Epithelial cell of esophagus (primary cell): ENCODE measurements around the gene ZNF479.
"Not testable (repeated sequence)": the region's sequence is repeated elsewhere in the genome, so short reads cannot be mapped to it uniquely, and the experiment has no call there.

Experiments
- DNase-seq: peaks from one replicate; pipeline ENCODE4 v3.0.0; 2010; ENCODE audit warnings: low read depth
- H3K4me3 ChIP-seq: 2 replicates; pipeline ENCODE4 v1.5.1; 2011; ENCODE audit warnings: mild to moderate bottlenecking, low read length, control low read depth
- TF ChIP-seq, protein P1 (sequence below): IDR thresholded peaks from 2 replicates; pipeline ENCODE4 v1.5.1; 2011; ENCODE audit warnings: low read depth, mild to moderate bottlenecking, low read length, control low read depth, inconsistent platforms; ENCODE audit not compliant: insufficient read depth; ENCODE audit errors: missing control alignments

Gene ZNF479

DNA sequence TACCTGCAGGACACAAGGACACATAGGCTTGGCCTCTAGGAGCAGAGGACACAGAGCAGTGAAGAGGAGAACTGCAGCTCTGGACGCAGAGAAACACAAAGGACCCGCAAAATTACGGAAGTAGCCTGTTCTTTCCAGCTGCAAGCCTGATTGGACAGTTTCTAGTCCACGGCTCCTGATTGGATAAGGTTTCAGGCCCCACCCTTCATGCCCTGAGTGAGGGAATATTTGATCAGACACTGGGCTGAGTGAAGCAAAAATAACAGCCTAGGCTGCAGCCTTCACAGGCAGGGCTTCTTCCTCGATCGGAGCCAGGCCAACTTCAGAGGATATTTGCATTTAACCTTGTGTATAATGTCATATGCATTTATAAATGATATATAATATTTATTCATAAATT lies at the start of gene ZNF479:
TSS of gene ZNF479 (minus strand) at position 101 of the 400 bp plus-strand sequence. CDS start 112 bp downstream, outside the sequence.
- H3K4me3 ChIP-seq, DNase-seq: not testable (repeated sequence)

DNA sequence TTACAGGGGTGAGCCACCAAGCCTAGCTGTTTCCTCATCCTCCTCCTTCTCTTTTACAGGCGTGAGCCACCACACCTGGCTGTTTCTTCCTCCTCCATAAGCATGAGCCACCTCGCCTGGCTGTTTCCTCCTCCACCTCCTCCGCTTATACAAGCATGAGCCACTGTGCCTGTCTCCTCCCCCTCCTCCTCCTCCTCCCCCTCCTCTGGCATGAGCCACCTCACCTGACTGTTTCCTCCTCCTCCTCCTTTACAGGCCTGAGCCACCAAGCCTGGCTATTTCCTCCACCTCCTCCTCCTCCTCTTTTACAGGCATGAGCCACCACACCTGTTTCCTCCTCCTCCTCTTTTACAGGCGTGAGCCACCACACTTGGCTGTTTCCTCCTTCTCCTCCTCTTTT lies 49.8 kb upstream of the ZNF479 start:
- TF ChIP-seq, protein P1, sequence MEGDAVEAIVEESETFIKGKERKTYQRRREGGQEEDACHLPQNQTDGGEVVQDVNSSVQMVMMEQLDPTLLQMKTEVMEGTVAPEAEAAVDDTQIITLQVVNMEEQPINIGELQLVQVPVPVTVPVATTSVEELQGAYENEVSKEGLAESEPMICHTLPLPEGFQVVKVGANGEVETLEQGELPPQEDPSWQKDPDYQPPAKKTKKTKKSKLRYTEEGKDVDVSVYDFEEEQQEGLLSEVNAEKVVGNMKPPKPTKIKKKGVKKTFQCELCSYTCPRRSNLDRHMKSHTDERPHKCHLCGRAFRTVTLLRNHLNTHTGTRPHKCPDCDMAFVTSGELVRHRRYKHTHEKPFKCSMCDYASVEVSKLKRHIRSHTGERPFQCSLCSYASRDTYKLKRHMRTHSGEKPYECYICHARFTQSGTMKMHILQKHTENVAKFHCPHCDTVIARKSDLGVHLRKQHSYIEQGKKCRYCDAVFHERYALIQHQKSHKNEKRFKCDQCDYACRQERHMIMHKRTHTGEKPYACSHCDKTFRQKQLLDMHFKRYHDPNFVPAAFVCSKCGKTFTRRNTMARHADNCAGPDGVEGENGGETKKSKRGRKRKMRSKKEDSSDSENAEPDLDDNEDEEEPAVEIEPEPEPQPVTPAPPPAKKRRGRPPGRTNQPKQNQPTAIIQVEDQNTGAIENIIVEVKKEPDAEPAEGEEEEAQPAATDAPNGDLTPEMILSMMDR: no peak
- no peak overlapping the region for H3K4me3 ChIP-seq
- DNase-seq: no peak

DNA sequence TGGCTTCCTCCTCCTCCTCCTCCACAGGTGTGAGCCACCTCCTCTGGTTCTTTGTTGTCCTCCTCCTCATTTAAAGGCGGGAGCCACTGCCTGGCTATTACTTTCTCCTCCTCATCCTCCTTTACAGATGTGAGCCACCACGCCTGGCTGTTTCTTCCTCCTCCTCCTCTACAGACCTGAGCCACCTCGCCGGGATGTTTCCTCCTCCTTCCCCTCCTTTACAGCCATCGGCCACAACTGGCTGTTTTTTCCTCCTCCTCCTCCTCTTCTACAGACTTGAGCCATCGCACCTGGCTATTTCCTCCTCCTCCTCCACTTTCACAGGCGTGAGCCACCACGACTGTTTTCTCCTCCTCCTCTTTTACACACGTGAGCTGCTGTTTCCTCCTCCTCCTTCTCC lies 49.0 kb upstream of the ZNF479 start:
- TF ChIP-seq, protein P1: no peak
- no peak overlapping the region for H3K4me3 ChIP-seq
- DNase-seq: no peak

DNA sequence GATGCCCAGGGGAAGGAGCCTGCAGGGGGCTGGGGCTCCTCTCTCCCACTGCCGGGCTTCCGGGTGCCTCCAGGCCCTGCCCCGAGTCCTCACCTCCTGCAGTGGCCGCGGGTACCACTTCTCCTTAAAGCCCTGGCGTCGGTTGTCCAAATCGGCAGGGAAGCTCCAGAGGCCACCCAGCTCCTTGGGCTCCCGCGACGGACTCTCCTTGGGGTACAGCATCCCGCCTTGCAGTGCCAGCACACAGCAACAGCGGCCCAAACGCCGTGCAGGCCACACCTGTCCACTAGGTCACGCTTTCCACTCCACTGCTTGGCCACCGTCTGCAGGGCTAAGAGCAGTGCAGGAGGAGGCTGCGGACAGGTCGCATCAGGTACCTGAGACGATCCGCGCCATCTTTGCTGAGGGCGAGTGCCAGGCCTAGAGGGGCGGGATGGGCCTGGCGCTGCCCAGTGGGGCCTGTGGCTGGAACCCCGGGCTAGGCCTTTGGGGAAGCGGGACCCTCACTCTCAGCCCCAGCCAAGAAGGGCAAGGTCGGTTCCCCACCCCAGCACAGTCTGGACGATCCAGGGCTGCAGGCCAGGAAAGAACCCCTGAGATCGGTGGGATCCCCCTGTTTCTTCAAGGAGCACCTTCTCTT lies 47.7 kb upstream of the ZNF479 start:
- H3K4me3 ChIP-seq: no peak overlapping the region
- TF ChIP-seq, protein P1: no peak
- no peak for DNase-seq

DNA sequence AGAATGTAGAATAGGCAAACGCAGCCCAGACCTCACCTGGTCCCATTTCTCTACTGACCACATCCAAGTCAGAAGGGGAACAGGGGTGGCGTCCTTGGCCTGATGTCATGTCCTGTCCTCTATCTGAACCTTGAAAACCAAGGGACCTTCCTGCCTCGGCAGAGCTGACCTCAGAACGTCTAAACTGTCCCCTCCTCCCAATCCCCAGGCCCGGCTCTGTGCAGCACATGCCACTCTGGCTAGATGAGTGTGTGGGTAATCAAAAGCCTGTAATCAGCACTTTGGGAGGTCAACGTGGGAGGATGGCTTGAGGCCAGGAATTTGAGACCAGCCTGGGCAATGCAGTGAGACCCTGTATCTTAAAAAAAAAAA lies 46.5 kb upstream of the ZNF479 start:
- TF ChIP-seq, protein P1: no peak
- no peak for DNase-seq

DNA sequence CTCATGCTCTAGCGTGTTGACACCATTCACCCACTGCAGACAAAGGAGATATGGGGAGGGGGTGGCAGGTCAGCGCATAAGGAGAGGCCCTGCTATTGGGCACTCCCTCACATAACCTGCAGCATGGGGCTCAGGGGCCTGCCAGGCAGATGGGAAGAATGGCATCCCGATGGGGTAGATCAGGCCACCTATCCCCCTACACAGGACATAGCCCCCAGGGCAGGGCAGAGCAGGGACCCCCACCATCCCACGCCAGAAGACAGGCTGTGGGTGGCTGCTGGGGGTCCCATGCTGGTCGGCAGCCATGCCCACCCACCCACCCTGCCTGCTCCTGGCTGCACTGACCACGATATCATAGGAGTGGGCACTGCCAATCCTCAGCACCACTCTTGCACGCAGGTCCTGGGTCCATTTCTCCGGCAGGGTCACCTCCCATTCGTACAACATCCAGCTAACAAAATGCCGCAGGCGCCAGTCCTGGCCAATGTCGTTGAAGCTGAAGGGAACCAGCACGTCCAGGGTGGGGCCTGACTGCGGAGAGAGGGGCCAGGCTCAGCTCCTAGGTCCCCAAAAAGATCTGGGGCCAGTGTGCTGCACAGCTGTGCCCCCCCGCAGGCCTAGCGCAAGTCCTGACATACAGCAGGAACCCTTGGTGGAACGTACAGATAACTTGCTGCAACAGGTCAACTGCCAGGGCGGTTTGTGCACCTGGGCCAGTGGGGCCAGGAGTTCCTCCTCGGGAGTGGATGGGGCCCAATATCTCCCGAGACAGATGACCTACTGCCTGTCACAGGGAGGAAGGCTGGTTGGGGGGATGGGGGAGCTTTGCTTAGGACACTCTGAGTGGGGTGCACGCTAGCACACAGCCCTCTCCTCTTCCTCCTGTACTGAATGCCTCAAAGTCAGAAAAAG lies 45.9 kb upstream of the ZNF479 start:
- DNase-seq: no peak
- TF ChIP-seq, protein P1: no peak
- H3K4me3 ChIP-seq: no peak overlapping the region

More for the DNA sequence above, 46.5 kb upstream of the ZNF479 start:
- no peak overlapping the region for H3K4me3 ChIP-seq

DNA sequence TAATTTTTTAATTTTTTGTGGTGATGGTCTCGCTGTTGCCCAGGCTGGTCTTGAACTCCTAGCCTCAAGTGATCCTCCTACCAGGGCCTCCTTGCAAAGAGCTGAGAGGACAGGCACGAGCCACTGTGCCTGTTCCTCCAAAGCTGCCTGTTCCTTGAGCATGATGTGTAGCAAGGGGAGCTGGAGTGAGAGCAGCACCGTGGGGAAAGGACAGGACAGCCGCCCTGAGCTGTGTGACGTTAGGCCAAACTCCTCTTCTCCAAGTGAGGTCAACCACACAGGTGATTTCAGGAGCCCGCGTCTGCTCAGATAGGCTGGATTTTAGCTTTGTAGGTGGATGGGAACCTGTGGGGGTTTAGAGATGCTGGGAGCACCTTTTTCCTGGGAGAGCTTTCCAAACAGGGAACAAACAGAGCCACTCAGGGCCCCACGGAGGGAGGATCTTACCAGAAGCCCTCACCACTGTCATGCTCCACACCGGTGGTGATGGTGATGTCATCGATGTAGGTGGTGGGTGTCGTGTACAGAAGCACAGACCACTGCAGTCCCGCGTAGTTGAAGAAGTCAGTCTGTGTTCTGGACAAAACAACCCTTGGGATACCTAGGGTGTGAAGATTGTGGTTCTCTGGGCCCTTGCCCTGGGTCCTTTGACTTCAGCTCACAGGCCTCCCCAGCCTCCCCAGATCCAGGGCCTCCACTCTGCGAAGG lies 44.8 kb upstream of the ZNF479 start:
- no peak for DNase-seq
- no peak overlapping the region for H3K4me3 ChIP-seq
- TF ChIP-seq, protein P1: no peak
